ENCODE results near the gene APP.

APP gene

DNA sequence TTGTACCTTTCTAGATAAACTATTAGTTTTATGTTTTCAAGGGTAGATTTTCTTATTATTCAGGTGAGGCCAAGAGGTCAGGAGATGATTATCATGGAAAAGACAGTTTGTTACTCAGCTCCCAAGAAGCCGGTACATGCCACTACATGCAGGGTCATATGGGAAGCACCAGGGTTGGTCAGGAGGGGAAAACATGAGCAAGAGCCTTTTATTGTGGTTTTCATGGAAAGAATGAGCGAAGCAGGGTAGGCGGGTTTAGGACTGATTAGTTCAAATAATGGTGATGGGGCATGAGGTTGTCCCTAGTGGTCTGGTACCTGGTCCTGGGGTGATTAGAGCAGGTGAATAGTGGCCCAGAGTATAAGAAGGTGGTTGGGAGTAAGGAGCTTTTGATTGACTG, 189.9 kb downstream of the APP start:
- DNase-seq (ENCODE audit: low read depth, low spot score), result no peak

DNA sequence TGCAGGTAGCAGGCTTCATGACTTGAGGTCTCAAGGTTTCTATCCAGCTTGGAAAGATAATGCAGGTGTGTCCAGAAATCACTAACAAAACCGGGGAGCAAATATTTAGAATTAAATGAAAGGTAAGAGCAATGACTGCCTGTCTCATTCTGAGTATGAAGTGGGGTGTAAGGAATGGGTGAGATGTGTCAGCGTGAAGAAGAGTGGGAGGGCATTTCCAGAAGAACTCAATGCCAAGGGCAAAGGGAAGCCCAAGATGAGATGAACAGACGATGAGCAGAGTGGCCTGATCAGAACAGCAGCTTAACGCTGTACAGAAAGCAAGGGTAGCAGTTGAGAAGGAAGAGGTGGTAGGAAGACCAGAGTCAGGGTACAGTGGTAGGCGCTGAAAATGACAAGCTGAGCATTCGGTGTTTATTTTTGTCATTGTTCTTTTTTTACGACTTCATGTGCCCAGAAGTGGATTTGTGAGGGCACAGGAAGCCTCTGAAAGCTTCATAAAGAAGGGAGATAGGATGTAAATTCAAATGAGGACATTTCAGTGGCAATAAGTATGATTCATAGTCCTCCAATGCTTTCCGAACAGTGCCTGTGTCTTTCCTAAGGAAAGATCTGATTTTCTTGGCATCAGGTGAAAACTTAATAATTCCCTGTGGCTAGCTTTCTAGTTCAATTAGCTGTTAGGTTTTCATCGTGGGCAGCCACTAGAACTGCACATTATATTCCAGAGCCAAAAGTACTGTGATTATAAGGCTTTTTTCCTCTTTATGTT, 190.5 kb downstream of the APP start:
- no peak for DNase-seq (ENCODE audit: low read depth, low spot score)

GRCh38 chr21:25977068-25977611, 193.4 kb downstream of the APP start:
- DNase-seq (ENCODE audit: low read depth, low spot score), result no peak

DNA sequence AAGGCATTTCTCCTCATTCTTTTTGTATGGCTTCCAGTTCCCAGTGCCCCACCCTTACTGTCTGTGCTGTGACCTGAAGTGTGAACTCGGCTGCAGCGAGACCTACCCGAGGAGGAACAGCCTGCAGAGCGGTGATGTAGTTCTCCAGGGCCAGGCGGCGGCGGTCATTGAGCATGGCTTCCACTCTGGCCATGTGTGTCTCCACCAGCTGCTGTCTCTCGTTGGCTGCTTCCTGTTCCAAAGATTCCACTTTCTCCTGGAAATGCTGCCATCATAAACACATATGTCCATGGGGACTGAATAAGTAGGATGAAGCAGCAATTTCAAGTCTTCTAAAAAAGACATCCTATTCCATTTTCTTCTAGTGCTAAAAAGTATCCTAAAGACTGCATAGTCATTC, 195.6 kb downstream of the APP start:
- DNase-seq (ENCODE audit: low read depth, low spot score), result no peak

GRCh38 chr21:25970254-25970930, 200.2 kb downstream of the APP start:
- no peak for DNase-seq (ENCODE audit: low read depth, low spot score)

DNA sequence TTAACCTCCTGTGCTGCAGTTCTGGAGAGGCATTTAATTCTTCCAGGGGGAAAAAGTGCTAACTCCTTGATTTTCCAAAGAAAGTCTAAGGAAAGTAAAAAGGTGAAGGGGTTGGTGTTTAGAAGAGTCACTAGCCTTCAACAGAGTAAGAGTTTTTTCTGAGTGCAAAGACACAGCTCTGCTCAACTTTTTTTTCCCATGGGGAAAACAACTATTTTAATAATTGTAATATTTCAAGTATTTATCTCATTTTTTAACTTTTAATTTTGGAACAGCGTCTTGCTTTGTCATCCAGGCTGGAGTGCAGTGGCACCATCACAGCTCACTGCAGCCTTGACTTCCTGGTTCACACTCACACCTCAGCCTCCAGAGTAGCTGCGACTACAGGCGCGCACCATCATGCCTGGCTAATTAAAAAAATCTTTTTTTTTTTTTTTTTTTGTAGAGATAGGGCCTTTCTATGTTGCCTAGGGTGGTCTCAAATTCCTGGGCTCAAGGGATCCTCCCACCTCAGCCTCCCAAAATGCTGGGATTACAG, 202.6 kb downstream of the APP start:
- DNase-seq (ENCODE audit: low read depth, low spot score), result no peak

- DNase-seq (ENCODE audit: low read depth, low spot score), result no peak
Observed at GRCh38 chr21:25967181-25967900, 203.2 kb downstream of the APP start.

- DNase-seq (ENCODE audit: low read depth, low spot score), result no peak
Observed at GRCh38 chr21:25965951-25966707, 204.4 kb downstream of the APP start.

DNA sequence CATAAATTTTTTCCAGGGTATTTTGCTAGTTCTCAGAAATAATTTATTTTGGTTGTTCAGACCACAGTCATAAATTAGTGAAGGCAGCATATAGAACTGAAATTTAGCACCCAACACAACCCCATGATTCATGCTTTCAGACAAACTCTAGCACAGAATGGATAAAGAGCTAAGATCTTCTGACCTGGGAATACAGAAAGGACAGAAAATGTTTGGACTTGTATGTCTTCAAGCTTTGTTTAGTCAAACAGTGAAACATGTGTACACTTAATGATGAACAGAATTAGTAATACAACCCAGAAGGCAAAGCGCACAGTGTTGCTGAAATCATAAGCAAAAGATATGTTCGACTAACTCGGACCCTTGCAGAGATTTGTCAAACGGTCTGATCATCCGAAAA, 205.6 kb downstream of the APP start:
- DNase-seq (ENCODE audit: low read depth, low spot score), result no peak

GRCh38 chr21:25964015-25964414, 206.6 kb downstream of the APP start:
- no peak for DNase-seq (ENCODE audit: low read depth, low spot score)

DNA sequence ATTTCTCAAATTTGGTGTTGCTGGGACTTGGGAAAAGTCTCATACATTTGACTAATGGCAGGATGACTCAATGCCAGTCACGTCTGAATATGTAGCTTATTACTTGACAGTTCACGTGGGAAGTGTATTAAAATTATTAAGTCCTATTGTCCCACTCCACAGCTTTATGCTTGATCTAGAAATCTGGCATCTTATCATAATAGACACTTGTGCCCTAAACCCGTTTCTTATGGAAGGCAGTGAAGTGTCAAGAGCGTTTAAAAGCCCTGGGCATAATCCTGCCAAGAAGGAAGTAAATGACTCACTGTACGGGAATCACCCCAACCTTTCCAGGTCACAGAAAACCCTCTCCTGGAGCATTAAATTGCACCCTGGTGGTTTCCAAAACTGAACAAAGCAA, 207.4 kb downstream of the APP start:
- DNase-seq (ENCODE audit: low read depth, low spot score), result no peak

- no peak for DNase-seq (ENCODE audit: low read depth, low spot score)
Observed at GRCh38 chr21:25961042-25961441, 209.5 kb downstream of the APP start.

- no peak for DNase-seq (ENCODE audit: low read depth, low spot score)
Observed at GRCh38 chr21:25960402-25960801, 210.2 kb downstream of the APP start.

DNA sequence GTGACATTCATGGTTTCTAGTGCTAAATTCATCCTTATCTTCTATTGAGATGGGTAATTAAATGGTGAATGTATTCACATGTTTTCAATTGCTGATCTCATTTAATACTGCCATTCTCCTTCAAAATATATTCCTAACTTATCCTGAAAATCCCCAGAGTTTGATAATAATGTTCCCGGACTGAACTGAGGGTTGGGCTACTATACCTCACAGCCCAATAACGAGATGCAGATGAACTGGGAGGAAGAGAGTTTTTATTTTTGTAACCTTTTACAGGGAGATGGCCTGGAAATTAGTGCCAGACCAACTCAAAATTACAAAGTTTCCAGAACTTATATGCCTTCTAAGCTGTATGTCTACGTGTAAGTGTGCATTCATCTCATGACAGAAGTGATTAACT, 210.8 kb downstream of the APP start:
- DNase-seq (ENCODE audit: low read depth, low spot score), result no peak

DNA sequence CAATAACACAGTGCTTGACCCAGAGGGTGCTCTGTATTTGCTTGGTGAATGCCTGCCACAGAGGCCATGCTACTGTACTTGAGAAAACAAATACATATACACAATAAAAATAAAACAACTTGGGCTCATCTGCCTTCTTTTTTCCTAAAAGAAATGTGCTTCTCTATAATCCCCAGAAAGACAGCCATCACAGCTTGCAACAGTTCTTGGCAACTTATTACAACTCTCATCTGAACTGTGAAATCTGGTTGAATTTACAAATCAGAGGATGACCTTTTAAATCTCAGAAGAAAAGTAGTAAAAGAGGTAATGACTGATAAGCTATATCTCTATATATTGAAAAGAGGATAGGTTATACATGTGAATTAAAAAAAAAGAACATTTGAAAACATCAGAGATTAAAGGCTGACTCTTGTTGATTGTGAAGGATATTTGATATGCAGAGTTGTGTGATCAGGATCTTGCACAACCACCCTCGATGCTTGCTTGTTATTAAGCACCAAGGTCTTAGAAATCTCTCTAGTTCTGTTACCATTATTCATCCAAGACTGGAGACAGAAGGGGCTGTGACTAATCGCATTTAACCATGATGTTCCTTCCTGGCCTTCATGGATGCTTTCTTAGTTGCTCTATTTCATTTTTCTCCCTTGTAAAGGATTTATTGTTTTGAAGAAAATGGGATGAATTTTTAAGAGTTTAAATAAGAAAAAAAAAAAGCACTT, 213.4 kb downstream of the APP start:
- no peak for DNase-seq (ENCODE audit: low read depth, low spot score)

DNA sequence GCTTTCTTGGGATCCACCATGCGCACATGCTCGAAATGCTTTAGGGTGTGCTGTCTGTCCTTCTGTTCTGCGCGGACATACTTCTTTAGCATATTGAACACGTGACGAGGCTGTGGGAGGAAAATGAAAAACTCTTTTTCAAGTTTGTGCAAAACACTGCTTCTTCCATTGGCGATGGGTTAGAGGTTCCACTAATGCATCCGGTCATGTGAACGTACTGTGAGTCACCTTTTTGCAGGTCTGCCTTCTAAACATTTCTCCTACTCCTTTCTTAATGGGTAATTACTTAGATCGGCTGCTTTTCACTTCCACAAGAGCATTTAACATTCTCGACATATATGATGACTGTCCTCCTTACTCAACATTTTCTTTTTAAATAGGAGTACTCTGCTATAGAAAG, 214.9 kb downstream of the APP start:
- no peak for DNase-seq (ENCODE audit: low read depth, low spot score)

DNA sequence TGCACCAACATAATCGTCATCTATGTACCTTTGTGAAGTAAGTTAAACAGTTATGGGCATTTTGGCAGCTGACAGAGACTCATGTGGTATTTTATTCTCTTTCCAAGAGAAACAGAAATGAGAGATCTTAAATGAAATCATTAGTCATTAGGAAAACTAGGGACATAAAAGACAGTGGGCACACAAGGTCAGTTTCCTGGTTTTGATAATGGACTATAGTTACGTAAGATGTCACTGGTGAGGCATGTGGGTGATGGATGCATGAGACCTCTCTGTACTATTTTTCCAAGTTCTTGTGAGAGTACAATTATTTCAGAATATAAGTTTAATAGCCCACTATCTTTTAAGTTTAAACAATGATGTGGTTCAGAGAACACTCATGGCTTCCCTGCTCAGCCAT, 216.9 kb downstream of the APP start:
- DNase-seq (ENCODE audit: low read depth, low spot score), result no peak

GRCh38 chr21:25953196-25953595, 217.4 kb downstream of the APP start:
- DNase-seq (ENCODE audit: low read depth, low spot score), result no peak

GRCh38 chr21:25952306-25952705, 218.3 kb downstream of the APP start:
- DNase-seq (ENCODE audit: low read depth, low spot score), result no peak

GRCh38 chr21:25949701-25950100, 220.9 kb downstream of the APP start:
- no peak for DNase-seq (ENCODE audit: low read depth, low spot score)

Data from activated naive CD8-positive, alpha-beta T cell treated with anti-CD3 and anti-CD28 coated beads, Interleukin-2, amount 50 U/mL, for 16 hours (primary cell).